Fibroblast of villous mesenchyme (primary cell): ENCODE measurements around the gene MCM9. TPM values are rescaled to one million over a fixed set of nuclear protein-coding genes. Genes with fewer than 3 reads are reported as not detected.

Experiments used
- DNase-seq: peaks from one replicate; pipeline ENCODE4 v3.0.0-alpha.2; 2010; ENCODE audit warnings: low read depth
- H3K4me3 ChIP-seq: 2 replicates; pipeline ENCODE4 v1.5.1; 2011; ENCODE audit warnings: low read depth, mild to moderate bottlenecking, low read length
- total RNA-seq: library from RNA; depleted of rRNA; stranded (reverse); fragments of >200 nt; gene quantifications from 2 replicates; pipeline ENCODE4 v1.2.3, GENCODE V29; 2012
- TF ChIP-seq, protein P1 (sequence below): IDR thresholded peaks from 2 replicates; pipeline ENCODE4 v1.5.1; 2012; ENCODE audit warnings: low read depth, mild to moderate bottlenecking, low read length; ENCODE audit not compliant: insufficient read depth

MCM9 gene
- total RNA-seq, 1 donor: 15.1 TPM

GRCh38 chr6:118953391-118953790 is 18.4 kb upstream of the MCM9 start:
- DNase-seq: no peak
- TF ChIP-seq, protein P1, sequence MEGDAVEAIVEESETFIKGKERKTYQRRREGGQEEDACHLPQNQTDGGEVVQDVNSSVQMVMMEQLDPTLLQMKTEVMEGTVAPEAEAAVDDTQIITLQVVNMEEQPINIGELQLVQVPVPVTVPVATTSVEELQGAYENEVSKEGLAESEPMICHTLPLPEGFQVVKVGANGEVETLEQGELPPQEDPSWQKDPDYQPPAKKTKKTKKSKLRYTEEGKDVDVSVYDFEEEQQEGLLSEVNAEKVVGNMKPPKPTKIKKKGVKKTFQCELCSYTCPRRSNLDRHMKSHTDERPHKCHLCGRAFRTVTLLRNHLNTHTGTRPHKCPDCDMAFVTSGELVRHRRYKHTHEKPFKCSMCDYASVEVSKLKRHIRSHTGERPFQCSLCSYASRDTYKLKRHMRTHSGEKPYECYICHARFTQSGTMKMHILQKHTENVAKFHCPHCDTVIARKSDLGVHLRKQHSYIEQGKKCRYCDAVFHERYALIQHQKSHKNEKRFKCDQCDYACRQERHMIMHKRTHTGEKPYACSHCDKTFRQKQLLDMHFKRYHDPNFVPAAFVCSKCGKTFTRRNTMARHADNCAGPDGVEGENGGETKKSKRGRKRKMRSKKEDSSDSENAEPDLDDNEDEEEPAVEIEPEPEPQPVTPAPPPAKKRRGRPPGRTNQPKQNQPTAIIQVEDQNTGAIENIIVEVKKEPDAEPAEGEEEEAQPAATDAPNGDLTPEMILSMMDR: no peak
- no peak overlapping the region for H3K4me3 ChIP-seq

- H3K4me3 ChIP-seq: no peak overlapping the region
- DNase-seq: no peak
- TF ChIP-seq, protein P1: no peak
Measured at GRCh38 chr6:118952683-118953082, 17.7 kb upstream of the MCM9 start.

- H3K4me3 ChIP-seq: no peak overlapping the region
- TF ChIP-seq, protein P1: no peak
- no peak for DNase-seq
Measured at GRCh38 chr6:118945217-118945616, 10.3 kb upstream of the MCM9 start.

DNA sequence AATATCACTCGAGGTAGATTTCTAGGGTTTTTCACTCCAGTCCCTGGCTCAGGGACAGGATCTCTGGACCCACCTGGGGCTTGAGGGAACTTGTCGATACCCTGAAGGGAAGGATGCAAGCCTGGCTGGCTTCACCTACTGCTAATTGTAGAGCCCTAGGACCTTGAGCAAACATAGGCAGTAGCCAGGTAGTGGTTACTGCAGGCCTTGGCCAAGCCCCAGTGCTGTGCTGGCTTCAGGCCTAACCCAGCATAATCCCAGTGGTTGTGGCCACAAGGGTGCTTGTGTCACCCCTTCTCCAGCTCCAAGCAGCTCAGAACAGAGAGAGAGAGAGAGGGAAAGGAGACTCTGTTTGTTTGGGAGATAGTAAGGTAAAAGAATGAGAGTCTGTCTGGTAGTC is 5.8 kb upstream of the MCM9 start:
- TF ChIP-seq, protein P1: no peak
- DNase-seq: no peak

GRCh38 chr6:118939683-118940082 is 4.7 kb upstream of the MCM9 start:
- DNase-seq: no peak
- no peak overlapping the region for H3K4me3 ChIP-seq
- TF ChIP-seq, protein P1: no peak

More for the DNA sequence above, 5.8 kb upstream of the MCM9 start:
- H3K4me3 ChIP-seq: no peak overlapping the region

- no peak for DNase-seq
- no peak overlapping the region for H3K4me3 ChIP-seq
- TF ChIP-seq, protein P1: no peak
Measured at GRCh38 chr6:118935978-118936703, 1.2 kb upstream of the MCM9 start.

- TF ChIP-seq, protein P1: no peak
- no peak for DNase-seq
- H3K4me3 ChIP-seq: peak overlapping the region; percentile 95
Measured at GRCh38 chr6:118935331-118935668, 341 bp upstream of the MCM9 start.
